H9 (cell line): ENCODE results near the gene CHIT1. TPM values are rescaled to one million over a fixed set of nuclear protein-coding genes. Genes with fewer than 3 reads are reported as not detected.

Source experiments
- DNase-seq: peaks from one replicate; pipeline ENCODE4 v3.0.0-alpha.2; 2017
- H2AFZ ChIP-seq: one replicate; pipeline ENCODE4 v1.6.1; 2013; ENCODE audit warnings: mild to moderate bottlenecking, low read length, control low read depth, moderate library complexity
- H2AK5ac ChIP-seq: 2 replicates; pipeline ENCODE4 v1.6.1; 2013; ENCODE audit warnings: low read length, control low read depth, mixed read lengths; ENCODE audit not compliant: insufficient read length
- H2BK120ac ChIP-seq: one replicate; pipeline ENCODE4 v1.6.1; 2013; ENCODE audit warnings: low read depth, mild to moderate bottlenecking, low read length, control low read depth, inconsistent platforms; ENCODE audit not compliant: poor library complexity, severe bottlenecking
- H2BK12ac ChIP-seq: 2 replicates; pipeline ENCODE4 v1.6.1; 2013; ENCODE audit warnings: low read length, control low read depth, mixed read lengths, low read depth; ENCODE audit not compliant: insufficient read length
- H2BK15ac ChIP-seq: 2 replicates; pipeline ENCODE4 v1.6.1; 2013; ENCODE audit warnings: low read depth, low read length, control low read depth
- H2BK20ac ChIP-seq: one replicate; pipeline ENCODE4 v1.6.1; 2013; ENCODE audit warnings: low read depth, mild to moderate bottlenecking, low read length, control low read depth, inconsistent platforms; ENCODE audit not compliant: poor library complexity, severe bottlenecking
- H2BK5ac ChIP-seq: 2 replicates; pipeline ENCODE4 v1.6.1; 2013; ENCODE audit warnings: low read length, control low read depth, mixed read lengths; ENCODE audit not compliant: insufficient read length
- H3K14ac ChIP-seq: 2 replicates; pipeline ENCODE4 v1.6.1; 2013; ENCODE audit warnings: low read length, control low read depth; ENCODE audit not compliant: insufficient read depth
- H3K18ac ChIP-seq: 2 replicates; pipeline ENCODE4 v1.6.1; 2013; ENCODE audit warnings: low read depth, mild to moderate bottlenecking, mixed read lengths, low read length, control low read depth; ENCODE audit not compliant: insufficient read length
- H3K23ac ChIP-seq: 2 replicates; pipeline ENCODE4 v1.6.1; 2013; ENCODE audit warnings: low read length, control low read depth, mixed read lengths, low read depth; ENCODE audit not compliant: insufficient read length
- H3K23me2 ChIP-seq: 2 replicates; pipeline ENCODE4 v1.6.1; 2013; ENCODE audit warnings: low read depth, mild to moderate bottlenecking, mixed read lengths, low read length, control low read depth; ENCODE audit not compliant: insufficient read length, poor library complexity, severe bottlenecking
- H3K27ac ChIP-seq: 2 replicates; pipeline ENCODE4 v1.5.1; 2013; ENCODE audit warnings: low read length, control low read depth, mixed read lengths, low read depth; ENCODE audit not compliant: insufficient read length
- H3K27me3 ChIP-seq: 2 replicates; pipeline ENCODE4 v1.6.1; 2013; ENCODE audit warnings: low read length, control low read depth, inconsistent platforms; ENCODE audit not compliant: insufficient read depth
- H3K4ac ChIP-seq: 2 replicates; pipeline ENCODE4 v1.6.1; 2013; ENCODE audit warnings: low read depth, mild to moderate bottlenecking, control low read depth, inconsistent platforms, low read length, moderate library complexity
- H3K4me1 ChIP-seq: 2 replicates; pipeline ENCODE4 v1.6.1; 2013; ENCODE audit warnings: low read length, control low read depth, inconsistent platforms; ENCODE audit not compliant: insufficient read depth
- H3K4me2 ChIP-seq: 2 replicates; pipeline ENCODE4 v1.6.1; 2013; ENCODE audit warnings: low read length, control low read depth, mixed read lengths; ENCODE audit not compliant: insufficient read length, insufficient read depth
- H3K56ac ChIP-seq: 2 replicates; pipeline ENCODE4 v1.6.1; 2013; ENCODE audit warnings: low read depth, mild to moderate bottlenecking, mixed read lengths, low read length, control low read depth; ENCODE audit not compliant: insufficient read length
- H3K79me1 ChIP-seq: 2 replicates; pipeline ENCODE4 v1.6.1; 2013; ENCODE audit warnings: low read depth, mild to moderate bottlenecking, moderate library complexity, low read length, control low read depth, inconsistent platforms; ENCODE audit not compliant: insufficient read depth, poor library complexity, severe bottlenecking
- H3K79me2 ChIP-seq: 2 replicates; pipeline ENCODE4 v1.6.1; 2013; ENCODE audit warnings: low read length, control low read depth, inconsistent platforms; ENCODE audit not compliant: insufficient read depth
- H3K9ac ChIP-seq: 2 replicates; pipeline ENCODE4 v1.6.1; 2013; ENCODE audit warnings: low read length, control low read depth, mixed read lengths; ENCODE audit not compliant: insufficient read length; ENCODE audit errors: extremely low read depth
- H3K9me3 ChIP-seq: one replicate; pipeline ENCODE4 v1.6.1; 2013; ENCODE audit warnings: low read depth, low read length, inconsistent platforms; ENCODE audit not compliant: control insufficient read depth
- H3T11ph ChIP-seq: one replicate; pipeline ENCODE4 v1.6.1; 2013; ENCODE audit warnings: mild to moderate bottlenecking, low read length, control low read depth, inconsistent platforms
- H4K20me1 ChIP-seq: one replicate; pipeline ENCODE4 v1.6.1; 2013; ENCODE audit not compliant: control insufficient read depth, insufficient read length, insufficient read depth
- H4K5ac ChIP-seq: 2 replicates; pipeline ENCODE4 v1.6.1; 2013; ENCODE audit warnings: low read depth, mild to moderate bottlenecking, mixed read lengths, low read length, control low read depth; ENCODE audit not compliant: insufficient read length
- H4K8ac ChIP-seq: replicated peaks from 2 replicates; pipeline ENCODE4 v1.6.1; 2013; ENCODE audit warnings: low read length, control low read depth, mixed read lengths, low read depth; ENCODE audit not compliant: insufficient read length
- H4K91ac ChIP-seq: 2 replicates; pipeline ENCODE4 v1.6.1; 2013; ENCODE audit warnings: low read depth, mild to moderate bottlenecking, moderate library complexity, mixed read lengths, low read length, control low read depth; ENCODE audit not compliant: insufficient read length
- H3K27ac Mint-ChIP-seq, 3 experiments: 2 replicates in 2 of 3; 3 replicates in 1 of 3; pipeline ENCODE4 v1.8.0; 2020 to 2021; ENCODE audit warnings: mixed read lengths in 3 of 3, mild to moderate bottlenecking in 1 of 3, moderate library complexity in 1 of 3
- H3K27me3 Mint-ChIP-seq: 2 replicates; pipeline ENCODE4 v1.8.0; 2021; ENCODE audit warnings: low read depth, mild to moderate bottlenecking, moderate library complexity, mixed read lengths
- H3K36me3 Mint-ChIP-seq, 3 experiments: 2 replicates in 2 of 3; 3 replicates in 1 of 3; pipeline ENCODE4 v1.8.0; 2020 to 2021; ENCODE audit warnings: low read depth in 3 of 3, mixed read lengths in 3 of 3; ENCODE audit not compliant: insufficient read depth in 1 of 3
- H3K4me1 Mint-ChIP-seq, 2 experiments: 2 replicates each; pipeline ENCODE4 v1.8.0; 2020; ENCODE audit warnings: mixed read lengths in 2 of 2
- H3K4me3 Mint-ChIP-seq, 2 experiments: 2 replicates in 1 of 2; 3 replicates in 1 of 2; pipeline ENCODE4 v1.8.0; 2020 to 2021; ENCODE audit warnings: mild to moderate bottlenecking in 2 of 2, mixed read lengths in 2 of 2, moderate library complexity in 1 of 2
- H3K9me3 Mint-ChIP-seq, 2 experiments: 2 replicates in 1 of 2; 3 replicates in 1 of 2; pipeline ENCODE4 v1.8.0; 2020; ENCODE audit warnings: mild to moderate bottlenecking in 2 of 2, mixed read lengths in 2 of 2, moderate library complexity in 1 of 2
- WGBS: extraction: QIAGEN DNeasy Blood & Tissue Kit; methylation state at CpG from one replicate; pipeline ENCODE4 v1.1.7; 2013; ENCODE audit warnings: missing lambda C conversion rate, low lambda C conversion rate, mixed read lengths; ENCODE audit not compliant: insufficient read length; ENCODE audit errors: extremely low coverage; 5-methylcytosine and 5-hydroxymethylcytosine counted together
- total RNA-seq: library from RNA; stranded (reverse); gene quantifications from 2 replicates; pipeline ENCODE4 v1.2.1, GENCODE V29; 2021
- TF ChIP-seq, protein P1 (sequence below): fragments of 200-600 bp; sonication (generic); conservative IDR thresholded peaks from 3 replicates; pipeline ENCODE4 v1.8.0; 2021; ENCODE audit warnings: antibody characterized with exemption, mild to moderate bottlenecking

The CHIT1 gene
- total RNA-seq, 1 experiment from 2014 or later, result not detected

DNA sequence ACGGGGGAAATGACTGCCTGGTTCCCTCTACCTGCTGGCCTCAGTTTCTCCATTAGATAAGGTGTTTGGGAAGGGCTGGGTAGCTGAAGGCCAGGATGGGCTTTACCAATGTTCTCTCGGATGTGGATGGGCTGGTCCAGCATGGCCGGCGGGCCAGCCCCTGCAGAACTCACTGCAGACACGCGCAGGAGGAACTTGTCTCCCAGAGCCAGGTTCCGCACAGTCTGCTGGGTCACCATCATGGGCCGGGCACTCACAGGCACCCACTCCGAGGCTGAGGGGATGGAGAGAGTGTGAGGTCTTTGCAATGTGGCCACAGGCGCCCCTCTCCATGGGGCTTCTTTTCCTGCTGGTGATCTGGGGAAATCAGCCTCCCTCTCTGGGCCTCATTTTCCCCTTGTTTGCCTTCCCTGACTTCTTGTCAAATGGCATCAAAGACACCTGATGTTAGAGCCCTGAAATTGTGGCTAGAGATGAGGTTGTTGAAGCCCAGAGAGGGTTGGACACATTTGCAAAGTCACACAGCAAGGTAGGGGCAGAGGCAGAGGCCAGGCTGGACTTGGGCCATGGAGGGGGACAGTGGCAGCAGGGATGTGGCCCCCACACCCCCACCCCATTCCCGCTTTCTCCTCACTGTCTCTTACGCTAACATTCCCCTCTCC is 55.0 kb downstream of the CHIT1 start:
- Mint-ChIP-seq H3K4me3 (no peak overlapping the region), H3K36me3 (no peaks in the 10 kb centered on the region), H3K27me3 (peaks cover 4% of the 10 kb centered on the region; the same call in 1 of the 2 replicates), H3K27ac (no peak overlapping the region), H3K4me1 (peaks cover 31 to 32% of the 10 kb centered on the region in 2 experiments), H3K9me3 (no peaks in the 10 kb centered on the region)
- WGBS, result no CpG with 5 or more reads among the region's 12 CpGs
- Histone ChIP-seq H3K4me2 (no peak overlapping the region), H3K9me3 (no peaks in the 10 kb centered on the region), H3K27ac (no peak overlapping the region), H3K18ac (no peak overlapping the region), H3K23me2 (no peaks in the 10 kb centered on the region), H3K79me1 (no peaks in the 10 kb centered on the region), H3K56ac (no peak overlapping the region), H4K8ac (no peak overlapping the region), H3K9ac (no peak overlapping the region), H3K27me3 (no peaks in the 10 kb centered on the region), H3K79me2 (no peaks in the 10 kb centered on the region), H2BK15ac (no peak overlapping the region), H4K91ac (no peak overlapping the region), H2AFZ (no peak overlapping the region), H2BK12ac (no peak overlapping the region), H3K4me1 (no peaks in the 10 kb centered on the region), H3K4ac (no peak overlapping the region), H4K5ac (no peak overlapping the region), H2BK5ac (no peak overlapping the region), H3K14ac (no peak overlapping the region), H3K23ac (no peak overlapping the region), H2AK5ac (no peak overlapping the region), H4K20me1 (no peaks in the 10 kb centered on the region), H3T11ph (no peak overlapping the region), H2BK20ac (no peak overlapping the region), H2BK120ac (no peak overlapping the region)
- DNase-seq, result no peak
- TF ChIP-seq, protein P1, sequence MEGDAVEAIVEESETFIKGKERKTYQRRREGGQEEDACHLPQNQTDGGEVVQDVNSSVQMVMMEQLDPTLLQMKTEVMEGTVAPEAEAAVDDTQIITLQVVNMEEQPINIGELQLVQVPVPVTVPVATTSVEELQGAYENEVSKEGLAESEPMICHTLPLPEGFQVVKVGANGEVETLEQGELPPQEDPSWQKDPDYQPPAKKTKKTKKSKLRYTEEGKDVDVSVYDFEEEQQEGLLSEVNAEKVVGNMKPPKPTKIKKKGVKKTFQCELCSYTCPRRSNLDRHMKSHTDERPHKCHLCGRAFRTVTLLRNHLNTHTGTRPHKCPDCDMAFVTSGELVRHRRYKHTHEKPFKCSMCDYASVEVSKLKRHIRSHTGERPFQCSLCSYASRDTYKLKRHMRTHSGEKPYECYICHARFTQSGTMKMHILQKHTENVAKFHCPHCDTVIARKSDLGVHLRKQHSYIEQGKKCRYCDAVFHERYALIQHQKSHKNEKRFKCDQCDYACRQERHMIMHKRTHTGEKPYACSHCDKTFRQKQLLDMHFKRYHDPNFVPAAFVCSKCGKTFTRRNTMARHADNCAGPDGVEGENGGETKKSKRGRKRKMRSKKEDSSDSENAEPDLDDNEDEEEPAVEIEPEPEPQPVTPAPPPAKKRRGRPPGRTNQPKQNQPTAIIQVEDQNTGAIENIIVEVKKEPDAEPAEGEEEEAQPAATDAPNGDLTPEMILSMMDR, result no peak
